Vagina (tissue), 2 donors: ENCODE results near the gene SPTBN1.

ENCODE experiments used
- POLR2A ChIP-seq, 2 donors: fragments of 450-650 bp; IDR thresholded peaks; one replicate each; pipeline ENCODE4 v1.6.1; 2017; ENCODE audit warnings: antibody characterized with exemption in 2 of 2, mild to moderate bottlenecking in 2 of 2, moderate library complexity in 2 of 2
- POLR2AphosphoS5 ChIP-seq, 2 donors: sonication (generic); formaldehyde crosslinking; IDR thresholded peaks; one replicate each; pipeline ENCODE4 v1.9.0; 2017; ENCODE audit warnings: antibody characterized with exemption in 2 of 2, mild to moderate bottlenecking in 2 of 2, low read depth in 1 of 2; ENCODE audit not compliant: insufficient read depth in 1 of 2
- TF ChIP-seq, protein P1 (sequence below), 3 experiments: fragments of 450-650 bp in 2 of 3; fragments of 200-600 bp in 1 of 3; sonication (generic) in 1 of 3; IDR thresholded peaks; one replicate each; pipeline ENCODE4 v1.5.1; 2017 to 2019; ENCODE audit warnings: antibody characterized with exemption in 3 of 3, mild to moderate bottlenecking in 2 of 3, moderate library complexity in 2 of 3

DNA sequence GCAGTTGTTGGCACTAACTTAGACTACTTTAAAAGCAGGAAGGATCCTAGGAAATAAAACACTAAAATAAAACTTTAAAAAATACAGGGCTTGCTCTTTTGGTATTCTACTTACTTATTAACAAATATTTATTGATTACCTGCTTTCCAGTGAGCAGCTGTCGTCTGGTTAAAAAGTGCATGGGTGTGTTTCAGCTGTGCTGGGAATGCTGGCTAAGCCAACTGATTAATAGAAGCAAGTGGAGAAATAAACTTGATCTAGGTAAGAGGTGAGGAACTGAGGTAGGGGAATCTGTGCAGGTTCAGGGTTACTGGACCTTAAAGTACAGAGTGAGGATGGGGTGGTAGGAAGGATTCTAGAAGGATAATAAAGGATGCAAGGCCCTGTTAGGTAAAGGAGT, 110.8 kb downstream of the SPTBN1 start:
- TF ChIP-seq, protein P1, sequence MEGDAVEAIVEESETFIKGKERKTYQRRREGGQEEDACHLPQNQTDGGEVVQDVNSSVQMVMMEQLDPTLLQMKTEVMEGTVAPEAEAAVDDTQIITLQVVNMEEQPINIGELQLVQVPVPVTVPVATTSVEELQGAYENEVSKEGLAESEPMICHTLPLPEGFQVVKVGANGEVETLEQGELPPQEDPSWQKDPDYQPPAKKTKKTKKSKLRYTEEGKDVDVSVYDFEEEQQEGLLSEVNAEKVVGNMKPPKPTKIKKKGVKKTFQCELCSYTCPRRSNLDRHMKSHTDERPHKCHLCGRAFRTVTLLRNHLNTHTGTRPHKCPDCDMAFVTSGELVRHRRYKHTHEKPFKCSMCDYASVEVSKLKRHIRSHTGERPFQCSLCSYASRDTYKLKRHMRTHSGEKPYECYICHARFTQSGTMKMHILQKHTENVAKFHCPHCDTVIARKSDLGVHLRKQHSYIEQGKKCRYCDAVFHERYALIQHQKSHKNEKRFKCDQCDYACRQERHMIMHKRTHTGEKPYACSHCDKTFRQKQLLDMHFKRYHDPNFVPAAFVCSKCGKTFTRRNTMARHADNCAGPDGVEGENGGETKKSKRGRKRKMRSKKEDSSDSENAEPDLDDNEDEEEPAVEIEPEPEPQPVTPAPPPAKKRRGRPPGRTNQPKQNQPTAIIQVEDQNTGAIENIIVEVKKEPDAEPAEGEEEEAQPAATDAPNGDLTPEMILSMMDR (IDR thresholded peaks at IDR 0.05) = no peak
- TF ChIP-seq POLR2A (IDR thresholded peaks at IDR 0.05) (no peak), POLR2AphosphoS5 (IDR thresholded peaks at IDR 0.05; ENCODE audit: insufficient read depth in 1 of 2, low read depth in 1 of 2) (no peak)
